ENCODE results near the gene OSM. TPM values are rescaled to one million over a fixed set of nuclear protein-coding genes. Genes with fewer than 3 reads are reported as not detected.

OSM gene
- polyA plus RNA-seq, 3 donors: 48.0 to 295 (median 146) TPM

GRCh38 chr22:30238661-30239487, 27.8 kb downstream of the OSM start:
- H3K36me3 Mint-ChIP-seq: no peaks in the 10 kb centered on the region
- Histone ChIP-seq H3K4me2 (replicated peaks; ENCODE audit: extremely low read depth, low read length, poor library complexity, severe bottlenecking) (no peak overlapping the region), H3K79me2 (ENCODE audit: insufficient read depth, low read length) (no peaks in the 10 kb centered on the region), H3K27me3 (ENCODE audit: control insufficient read depth in 2 of 2, insufficient read depth in 2 of 2, low read length in 2 of 2) (no peaks in the 10 kb centered on the region), H3K9me3 (replicated peaks in 1 of 2; ENCODE audit: control insufficient read depth in 1 of 2, insufficient read depth in 1 of 2, low read length in 2 of 2) (peaks cover 0 to 6% of the 10 kb centered on the region in 2 donors), H3K4me3 (replicated peaks in 1 of 3; ENCODE audit: low read depth in 2 of 3, low read length in 3 of 3) (no peak overlapping the region), H4K20me1 (ENCODE audit: insufficient read depth, low read length) (no peaks in the 10 kb centered on the region), H3K27ac (ENCODE audit: low read depth in 1 of 2, low read length in 2 of 2) (no peak overlapping the region), H3K4me1 (ENCODE audit: control insufficient read depth in 1 of 2, insufficient read depth in 2 of 2, low read length in 2 of 2) (no peaks in the 10 kb centered on the region), H3K9ac (ENCODE audit: insufficient read depth, low read length, poor library complexity, severe bottlenecking) (no peak overlapping the region), H2AFZ (ENCODE audit: insufficient read depth, low read depth, low read length, poor library complexity, severe bottlenecking) (no peak overlapping the region), H3K36me3 (replicated peaks in 1 of 2; ENCODE audit: control insufficient read depth in 1 of 2, insufficient read depth in 2 of 2, low read length in 2 of 2) (no peaks in the 10 kb centered on the region)
- no peak for TF ChIP-seq CTCF (IDR thresholded peaks at IDR 0.05)
- peaks cover 7 to 20% (median 9%) of the 10 kb centered on the region in 3 donors for H3K27me3 Mint-ChIP-seq (ENCODE audit: low read depth in 3 of 3)
- no peaks in the 10 kb centered on the region for H3K4me1 Mint-ChIP-seq
- no peak for DNase-seq
- intact Hi-C loops (cut with micrococcal nuclease): no loop called here
- H3K4me3 Mint-ChIP-seq: no peak overlapping the region
- H3K9me3 Mint-ChIP-seq: peaks cover 3 to 8% (median 6%) of the 10 kb centered on the region in 7 donors
- H3K27ac Mint-ChIP-seq: peak overlapping the region in 1 of 7 donors; percentile 43
- 97% methylated on average over 25 of the region's 27 CpGs for WGBS (ENCODE audit: insufficient coverage)

DNA sequence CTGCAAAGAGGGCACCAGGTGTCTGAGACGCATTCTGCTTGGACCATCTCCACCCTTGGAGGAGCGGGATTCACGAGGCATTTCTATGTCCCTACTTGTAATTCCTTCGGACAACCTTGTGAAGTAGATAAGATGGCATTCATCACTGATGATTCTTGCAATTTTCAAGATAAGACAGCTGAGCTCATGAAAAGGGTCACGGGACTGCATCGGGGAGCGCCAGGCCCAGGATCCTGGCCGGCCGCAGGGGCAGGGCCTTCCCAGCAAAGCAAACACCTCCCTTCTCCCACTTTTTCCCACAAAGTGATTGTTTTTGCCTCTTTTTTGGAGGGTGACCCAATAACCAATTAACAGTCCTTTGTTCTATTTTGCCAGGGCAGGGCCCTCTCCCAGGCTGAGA, 28.5 kb downstream of the OSM start:
- DNase-seq: no peak
- Histone ChIP-seq H3K27ac (ENCODE audit: low read depth in 1 of 2, low read length in 2 of 2) (no peak overlapping the region), H3K27me3 (ENCODE audit: control insufficient read depth in 2 of 2, insufficient read depth in 2 of 2, low read length in 2 of 2) (no peaks in the 10 kb centered on the region), H3K36me3 (replicated peaks in 1 of 2; ENCODE audit: control insufficient read depth in 1 of 2, insufficient read depth in 2 of 2, low read length in 2 of 2) (no peaks in the 10 kb centered on the region), H3K79me2 (ENCODE audit: insufficient read depth, low read length) (no peaks in the 10 kb centered on the region), H3K9ac (ENCODE audit: insufficient read depth, low read length, poor library complexity, severe bottlenecking) (no peak overlapping the region), H3K9me3 (replicated peaks in 1 of 2; ENCODE audit: control insufficient read depth in 1 of 2, insufficient read depth in 1 of 2, low read length in 2 of 2) (peaks cover 0 to 6% of the 10 kb centered on the region in 2 donors), H2AFZ (ENCODE audit: insufficient read depth, low read depth, low read length, poor library complexity, severe bottlenecking) (no peak overlapping the region), H3K4me3 (replicated peaks in 1 of 3; ENCODE audit: low read depth in 2 of 3, low read length in 3 of 3) (no peak overlapping the region), H3K4me1 (ENCODE audit: control insufficient read depth in 1 of 2, insufficient read depth in 2 of 2, low read length in 2 of 2) (no peaks in the 10 kb centered on the region), H3K4me2 (replicated peaks; ENCODE audit: extremely low read depth, low read length, poor library complexity, severe bottlenecking) (no peak overlapping the region), H4K20me1 (ENCODE audit: insufficient read depth, low read length) (no peaks in the 10 kb centered on the region)
- H3K27me3 Mint-ChIP-seq (ENCODE audit: low read depth in 3 of 3): peaks cover 5 to 18% (median 6%) of the 10 kb centered on the region in 3 donors
- intact Hi-C loops (cut with micrococcal nuclease): no loop called here
- peaks cover 3 to 8% (median 6%) of the 10 kb centered on the region in 7 donors for H3K9me3 Mint-ChIP-seq
- H3K4me3 Mint-ChIP-seq: no peak overlapping the region
- H3K4me1 Mint-ChIP-seq: no peaks in the 10 kb centered on the region
- WGBS (ENCODE audit: insufficient coverage): 97% methylated on average over 3 of the region's 9 CpGs
- H3K36me3 Mint-ChIP-seq: no peaks in the 10 kb centered on the region
- TF ChIP-seq CTCF (IDR thresholded peaks at IDR 0.05): no peak
- H3K27ac Mint-ChIP-seq: peak overlapping the region in 1 of 7 donors; percentile 36

Measured in CD14-positive monocyte (primary cell).